Measurements from ENCODE around the gene DBH. TPM values are rescaled to one million over a fixed set of nuclear protein-coding genes. Genes with fewer than 3 reads are reported as not detected.

DBH gene
- total and polyA plus RNA-seq, 2 donors (not counting 3 experiments of a cell fraction or from before 2014, with no cell fraction given), result not detected

DNA sequence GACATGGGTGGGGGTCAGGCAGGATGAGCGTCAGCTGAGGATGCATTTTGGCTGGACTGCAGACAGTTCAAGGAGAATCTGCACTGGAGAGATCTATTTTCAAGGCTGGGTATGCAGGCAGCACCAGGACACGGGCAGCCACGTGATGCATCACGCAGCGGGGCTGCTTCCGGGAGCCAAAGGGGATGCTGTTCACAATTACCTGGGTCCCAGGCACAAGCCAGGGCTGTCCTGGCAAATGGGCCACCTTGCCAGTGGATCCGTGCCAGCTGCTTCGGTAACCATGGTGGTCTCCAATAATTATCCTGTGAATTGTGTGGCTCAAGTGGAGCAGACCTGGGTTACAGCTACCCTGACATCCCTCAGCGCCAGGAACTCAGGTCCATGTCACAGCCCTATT lies 17.5 kb downstream of the DBH start:
- POLR2A ChIA-PET, result no interaction called here

More for the DNA sequence above, 17.5 kb downstream of the DBH start:
- no peak for DNase-seq (ENCODE audit: low read depth, low spot score)
- peaks cover 0 to 8% of the 10 kb centered on the region in 2 experiments for H3K27me3 ChIP-seq (ENCODE audit: control insufficient read depth in 2 of 2, insufficient read depth in 2 of 2, low read length in 2 of 2)
- H3K79me2 ChIP-seq (ENCODE audit: control insufficient read depth, insufficient read depth, low read length), result no peaks in the 10 kb centered on the region
- no peak overlapping the region for H3K4me2 ChIP-seq (ENCODE audit: insufficient read depth, low read length)
- intact Hi-C loops (cut with micrococcal nuclease), result loop anchor here (1.0 kb wide), 1 partner anchor 47 kb away; no protein-coding TSS in a partner anchor
- no peaks in the 10 kb centered on the region for H4K20me1 ChIP-seq (replicated peaks; ENCODE audit: control insufficient read depth, extremely low read depth, insufficient read depth, low read length)
- no peaks in the 10 kb centered on the region for H3K9me1 ChIP-seq (replicated peaks; ENCODE audit: control insufficient read depth, extremely low read depth, insufficient read depth, low read length)
- dilution Hi-C loops (cut with MboI; ENCODE audit: extremely low pct_ligation_motif_present, low sequenced_read_pairs), result no loop called here
- TF ChIP-seq POLR2A (IDR thresholded peaks at IDR 0.05; ENCODE audit: low read depth, low read length) (no peak), MYC (IDR thresholded peaks at IDR 0.05; ENCODE audit: low read depth, low read length) (no peak), JUN (IDR thresholded peaks at IDR 0.05; ENCODE audit: borderline replicate concordance, insufficient read depth, insufficient read length, low read depth) (no peak), GATA2 (IDR thresholded peaks at IDR 0.05; ENCODE audit: insufficient read depth, insufficient read length, low read depth, low read length) (no peak), POLR2AphosphoS5 (IDR thresholded peaks at IDR 0.05; ENCODE audit: insufficient read depth, low read depth, low read length) (no peak), EZH2 (IDR thresholded peaks at IDR 0.05; ENCODE audit: borderline replicate concordance, low read depth, low read length, severe bottlenecking) (no peak), FOS (IDR thresholded peaks at IDR 0.05; ENCODE audit: borderline replicate concordance, insufficient read depth, low read length) (no peak)
- TF ChIP-seq, protein P1, sequence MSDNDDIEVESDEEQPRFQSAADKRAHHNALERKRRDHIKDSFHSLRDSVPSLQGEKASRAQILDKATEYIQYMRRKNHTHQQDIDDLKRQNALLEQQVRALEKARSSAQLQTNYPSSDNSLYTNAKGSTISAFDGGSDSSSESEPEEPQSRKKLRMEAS (IDR thresholded peaks at IDR 0.05; ENCODE audit: insufficient read depth, insufficient read length), result no peak
- TF ChIP-seq, protein P2, sequence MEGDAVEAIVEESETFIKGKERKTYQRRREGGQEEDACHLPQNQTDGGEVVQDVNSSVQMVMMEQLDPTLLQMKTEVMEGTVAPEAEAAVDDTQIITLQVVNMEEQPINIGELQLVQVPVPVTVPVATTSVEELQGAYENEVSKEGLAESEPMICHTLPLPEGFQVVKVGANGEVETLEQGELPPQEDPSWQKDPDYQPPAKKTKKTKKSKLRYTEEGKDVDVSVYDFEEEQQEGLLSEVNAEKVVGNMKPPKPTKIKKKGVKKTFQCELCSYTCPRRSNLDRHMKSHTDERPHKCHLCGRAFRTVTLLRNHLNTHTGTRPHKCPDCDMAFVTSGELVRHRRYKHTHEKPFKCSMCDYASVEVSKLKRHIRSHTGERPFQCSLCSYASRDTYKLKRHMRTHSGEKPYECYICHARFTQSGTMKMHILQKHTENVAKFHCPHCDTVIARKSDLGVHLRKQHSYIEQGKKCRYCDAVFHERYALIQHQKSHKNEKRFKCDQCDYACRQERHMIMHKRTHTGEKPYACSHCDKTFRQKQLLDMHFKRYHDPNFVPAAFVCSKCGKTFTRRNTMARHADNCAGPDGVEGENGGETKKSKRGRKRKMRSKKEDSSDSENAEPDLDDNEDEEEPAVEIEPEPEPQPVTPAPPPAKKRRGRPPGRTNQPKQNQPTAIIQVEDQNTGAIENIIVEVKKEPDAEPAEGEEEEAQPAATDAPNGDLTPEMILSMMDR (IDR thresholded peaks at IDR 0.05; ENCODE audit: extremely low read depth in 1 of 2, insufficient read depth in 1 of 2, low read depth in 1 of 2, low read length in 2 of 2), result no peak
- no peak overlapping the region for H3K9ac ChIP-seq (replicated peaks; ENCODE audit: extremely low read depth, insufficient read depth, low read length)
- no peak overlapping the region for H2AFZ ChIP-seq (ENCODE audit: low read depth, low read length)
- H3K9me3 ChIP-seq (replicated peaks; ENCODE audit: control insufficient read depth, insufficient read depth, low read length), result no peaks in the 10 kb centered on the region
- FAIRE-seq, result no peak
- H3K36me3 ChIP-seq (ENCODE audit: control insufficient read depth in 2 of 2, extremely low read depth in 1 of 2, insufficient read depth in 2 of 2, low read length in 2 of 2), result no peaks in the 10 kb centered on the region
- H3K4me1 ChIP-seq (ENCODE audit: control insufficient read depth, extremely low read depth, insufficient read depth, low read length), result no peaks in the 10 kb centered on the region
- CTCF ChIA-PET, result no interaction called here
- H3K4me3 ChIP-seq (replicated peaks in 1 of 3; ENCODE audit: insufficient read depth in 1 of 3, low read depth in 1 of 3, low read length in 3 of 3), result no peak overlapping the region
- no peak overlapping the region for H3K27ac ChIP-seq (ENCODE audit: insufficient read depth, low read depth, low read length)
- no TSS peak for BruUV-seq (replicated peaks)

Measured in endothelial cell of umbilical vein (primary cell).